Measurements from ENCODE around the gene INPP5A. TPM values are rescaled to one million over a fixed set of nuclear protein-coding genes. Genes with fewer than 3 reads are reported as not detected.

INPP5A gene
- total RNA-seq, 1 donor from 2014 or later = 36.4 TPM

DNA sequence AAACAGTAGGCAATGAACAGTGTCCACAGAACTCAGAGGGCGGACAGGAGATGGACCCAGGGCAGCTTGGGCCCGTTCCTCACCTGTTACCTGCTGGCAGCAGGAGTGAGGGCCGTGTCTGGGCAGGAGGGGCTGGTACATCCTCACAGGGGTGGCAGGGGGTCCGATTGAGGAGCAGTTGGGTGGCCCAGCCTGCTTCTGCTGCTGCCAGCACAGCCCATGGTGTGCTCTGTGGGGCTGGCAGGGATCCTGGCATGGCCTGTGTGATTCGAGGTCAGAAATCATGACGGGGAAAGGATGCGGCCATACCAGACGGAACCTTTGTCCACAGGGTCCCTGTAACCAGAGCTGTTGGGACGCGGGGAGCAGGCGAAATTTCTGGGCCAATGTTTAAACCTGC is 49.6 kb downstream of the INPP5A start:
- Mint-ChIP-seq H3K9me3 (ENCODE audit: unreplicated experiment) (no peaks in the 10 kb centered on the region), H3K4me3 (ENCODE audit: unreplicated experiment) (no peak overlapping the region), H3K27me3 (ENCODE audit: unreplicated experiment) (no peaks in the 10 kb centered on the region), H3K36me3 (ENCODE audit: unreplicated experiment) (peaks cover 3% of the 10 kb centered on the region), H3K4me1 (ENCODE audit: unreplicated experiment) (peaks cover 47% of the 10 kb centered on the region), H3K27ac (ENCODE audit: unreplicated experiment) (peak overlapping the region; percentile 59)
- DNase-seq (ENCODE audit: extremely low spot score, unreplicated experiment) = no peak
- TF ChIP-seq, protein P1, sequence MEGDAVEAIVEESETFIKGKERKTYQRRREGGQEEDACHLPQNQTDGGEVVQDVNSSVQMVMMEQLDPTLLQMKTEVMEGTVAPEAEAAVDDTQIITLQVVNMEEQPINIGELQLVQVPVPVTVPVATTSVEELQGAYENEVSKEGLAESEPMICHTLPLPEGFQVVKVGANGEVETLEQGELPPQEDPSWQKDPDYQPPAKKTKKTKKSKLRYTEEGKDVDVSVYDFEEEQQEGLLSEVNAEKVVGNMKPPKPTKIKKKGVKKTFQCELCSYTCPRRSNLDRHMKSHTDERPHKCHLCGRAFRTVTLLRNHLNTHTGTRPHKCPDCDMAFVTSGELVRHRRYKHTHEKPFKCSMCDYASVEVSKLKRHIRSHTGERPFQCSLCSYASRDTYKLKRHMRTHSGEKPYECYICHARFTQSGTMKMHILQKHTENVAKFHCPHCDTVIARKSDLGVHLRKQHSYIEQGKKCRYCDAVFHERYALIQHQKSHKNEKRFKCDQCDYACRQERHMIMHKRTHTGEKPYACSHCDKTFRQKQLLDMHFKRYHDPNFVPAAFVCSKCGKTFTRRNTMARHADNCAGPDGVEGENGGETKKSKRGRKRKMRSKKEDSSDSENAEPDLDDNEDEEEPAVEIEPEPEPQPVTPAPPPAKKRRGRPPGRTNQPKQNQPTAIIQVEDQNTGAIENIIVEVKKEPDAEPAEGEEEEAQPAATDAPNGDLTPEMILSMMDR (IDR thresholded peaks at IDR 0.05) = no peak

DNA sequence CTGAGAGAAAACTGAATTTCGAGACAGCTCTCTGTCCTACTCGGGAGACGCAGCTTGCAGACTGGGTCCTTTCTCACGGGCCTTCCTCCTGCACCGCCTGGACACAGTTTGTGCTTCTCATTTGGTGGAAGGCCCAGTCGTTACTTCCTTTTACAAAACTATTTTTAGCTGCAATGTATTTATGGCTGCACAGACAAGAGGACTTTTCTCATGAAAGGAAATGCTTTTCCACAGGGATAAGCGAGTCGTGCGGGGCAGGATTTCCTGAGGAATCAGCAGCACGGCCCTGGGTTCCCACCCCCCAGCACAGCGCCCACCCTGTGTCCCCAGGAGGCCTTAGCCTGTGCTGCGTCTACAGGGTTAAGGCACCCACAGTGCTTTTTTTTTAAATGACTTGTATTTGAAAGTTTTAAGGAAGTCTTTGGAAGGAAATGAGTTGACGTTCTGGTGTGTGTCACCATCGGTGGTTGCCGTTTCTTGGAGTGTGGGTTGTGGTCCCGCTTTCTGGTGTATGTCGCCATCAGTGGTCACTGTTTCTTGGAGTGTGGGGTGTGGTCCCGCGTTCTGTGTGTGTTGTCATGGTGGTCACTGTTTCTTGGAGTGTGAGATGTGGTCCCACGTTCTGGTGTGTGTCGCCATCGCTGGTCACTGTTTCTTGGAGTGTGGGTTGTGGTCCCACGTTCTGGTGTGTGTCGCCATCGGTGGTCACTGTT is 50.9 kb downstream of the INPP5A start:
- TF ChIP-seq, protein P1 (IDR thresholded peaks at IDR 0.05) = no peak
- peaks cover 52% of the 10 kb centered on the region for H3K4me1 Mint-ChIP-seq (ENCODE audit: unreplicated experiment)
- no peaks in the 10 kb centered on the region for H3K27me3 Mint-ChIP-seq (ENCODE audit: unreplicated experiment)
- peak overlapping the region; percentile 93 for H3K27ac Mint-ChIP-seq (ENCODE audit: unreplicated experiment)
- H3K4me3 Mint-ChIP-seq (ENCODE audit: unreplicated experiment) = peak overlapping the region; percentile 42
- DNase-seq (ENCODE audit: extremely low spot score, unreplicated experiment) = no peak
- H3K9me3 Mint-ChIP-seq (ENCODE audit: unreplicated experiment) = no peaks in the 10 kb centered on the region
- H3K36me3 Mint-ChIP-seq (ENCODE audit: unreplicated experiment) = peaks cover 3% of the 10 kb centered on the region

DNA sequence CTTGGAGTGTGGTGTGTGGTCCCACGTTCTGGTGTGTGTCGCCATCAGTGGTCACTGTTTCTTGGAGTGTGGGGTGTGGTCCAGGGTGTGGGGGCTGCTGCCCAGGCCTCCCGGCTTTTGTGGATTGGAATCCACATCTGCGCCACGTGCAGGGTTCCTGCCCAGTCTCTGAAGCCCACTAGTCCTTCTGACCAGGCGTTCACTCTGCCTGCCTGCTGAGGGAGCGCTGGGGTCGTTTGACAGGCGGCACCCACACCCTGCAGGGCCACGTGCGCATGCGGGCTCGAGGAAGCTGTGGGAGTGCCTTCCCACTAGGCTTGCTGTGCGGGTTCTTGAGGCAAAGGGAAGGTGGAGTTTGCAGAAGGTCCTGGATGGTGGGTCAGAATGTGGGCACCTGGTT is 51.4 kb downstream of the INPP5A start:
- Mint-ChIP-seq H3K4me1 (ENCODE audit: unreplicated experiment) (peaks cover 56% of the 10 kb centered on the region), H3K27me3 (ENCODE audit: unreplicated experiment) (no peaks in the 10 kb centered on the region), H3K36me3 (ENCODE audit: unreplicated experiment) (peaks cover 3% of the 10 kb centered on the region), H3K27ac (ENCODE audit: unreplicated experiment) (peak overlapping the region; percentile 93), H3K4me3 (ENCODE audit: unreplicated experiment) (no peak overlapping the region), H3K9me3 (ENCODE audit: unreplicated experiment) (no peaks in the 10 kb centered on the region)
- DNase-seq (ENCODE audit: extremely low spot score, unreplicated experiment) = no peak
- TF ChIP-seq, protein P1 (IDR thresholded peaks at IDR 0.05) = no peak

DNA sequence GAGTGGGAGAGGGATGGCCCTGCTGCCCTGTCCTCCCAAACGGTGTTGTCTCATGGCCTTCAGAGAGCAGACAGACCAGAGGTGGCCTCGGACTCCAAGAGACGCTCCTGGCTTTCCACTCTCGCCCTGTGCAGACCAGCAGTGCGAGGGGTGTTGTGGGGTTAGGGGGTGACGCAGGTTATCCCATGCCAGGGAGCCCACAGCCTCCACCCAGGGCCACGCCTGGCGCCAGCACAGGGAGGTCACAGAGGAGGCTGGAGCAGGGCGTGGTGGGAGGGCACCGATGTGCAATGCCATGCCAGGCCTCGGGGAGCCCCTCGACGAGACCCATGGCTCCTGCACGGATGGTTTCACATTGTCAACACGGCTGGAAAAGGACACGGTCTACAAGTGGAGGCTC is 52.1 kb downstream of the INPP5A start:
- Mint-ChIP-seq H3K36me3 (ENCODE audit: unreplicated experiment) (peaks cover 3% of the 10 kb centered on the region), H3K4me1 (ENCODE audit: unreplicated experiment) (peaks cover 62% of the 10 kb centered on the region), H3K4me3 (ENCODE audit: unreplicated experiment) (no peak overlapping the region), H3K9me3 (ENCODE audit: unreplicated experiment) (no peaks in the 10 kb centered on the region), H3K27me3 (ENCODE audit: unreplicated experiment) (no peaks in the 10 kb centered on the region), H3K27ac (ENCODE audit: unreplicated experiment) (no peak overlapping the region)
- no peak for DNase-seq (ENCODE audit: extremely low spot score, unreplicated experiment)
- TF ChIP-seq, protein P1 (IDR thresholded peaks at IDR 0.05) = no peak

DNA sequence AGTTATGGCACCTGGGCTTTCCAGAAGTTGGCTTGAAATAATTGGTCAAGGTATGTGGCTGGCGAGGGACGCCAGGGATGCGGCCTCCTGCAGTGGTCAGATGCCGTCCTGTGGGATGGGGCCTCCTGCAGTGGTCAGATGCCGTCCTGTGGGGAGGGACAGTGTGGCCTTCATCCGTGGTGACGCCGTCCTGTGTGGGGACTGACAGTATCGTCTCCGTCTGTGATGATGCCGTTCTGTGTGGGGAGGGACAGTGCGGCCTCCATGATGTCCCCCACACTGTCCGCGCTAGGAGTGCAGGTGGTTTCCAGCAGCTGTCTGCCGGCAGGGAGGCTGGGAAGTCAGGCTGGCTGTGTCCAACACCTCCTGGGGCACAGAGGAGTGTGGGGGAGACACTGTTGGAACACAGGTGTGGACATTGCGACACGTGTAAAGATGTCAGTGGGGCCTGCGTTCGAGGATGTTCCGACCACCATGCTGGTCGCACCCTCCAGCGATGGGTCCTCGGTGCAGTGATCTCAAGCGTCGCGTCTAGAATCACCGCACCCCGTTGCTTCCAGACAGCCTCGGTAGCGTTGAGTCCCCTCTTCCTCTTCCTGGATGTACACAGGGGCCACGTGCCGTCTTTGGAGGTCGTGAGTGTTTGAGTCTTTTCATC is 52.6 kb downstream of the INPP5A start:
- peaks cover 3% of the 10 kb centered on the region for H3K36me3 Mint-ChIP-seq (ENCODE audit: unreplicated experiment)
- H3K4me3 Mint-ChIP-seq (ENCODE audit: unreplicated experiment) = no peak overlapping the region
- no peak for DNase-seq (ENCODE audit: extremely low spot score, unreplicated experiment)
- TF ChIP-seq, protein P1 (IDR thresholded peaks at IDR 0.05) = no peak
- H3K27ac Mint-ChIP-seq (ENCODE audit: unreplicated experiment) = peak overlapping the region; percentile 79
- peaks cover 68% of the 10 kb centered on the region for H3K4me1 Mint-ChIP-seq (ENCODE audit: unreplicated experiment)
- H3K27me3 Mint-ChIP-seq (ENCODE audit: unreplicated experiment) = no peaks in the 10 kb centered on the region
- H3K9me3 Mint-ChIP-seq (ENCODE audit: unreplicated experiment) = no peaks in the 10 kb centered on the region

All from osteocyte (in vitro differentiated cells).